HepG2 (cell line): ENCODE results near the gene PDK2. TPM values are rescaled to one million over a fixed set of nuclear protein-coding genes. Genes with fewer than 3 reads are reported as not detected.
A peak's percentile ranks its signal among the peaks of the same experiment; 100 is the strongest.

Source experiments
- FOSL2 ChIP-seq: sonication (generic); formaldehyde crosslinking; IDR thresholded peaks from 2 replicates; pipeline ENCODE4 v1.4.0; 2020; ENCODE audit warnings: missing genetic modification reagents
- GFI1 ChIP-seq: sonication (generic); formaldehyde crosslinking; IDR thresholded peaks from 2 replicates; pipeline ENCODE4 v1.5.0; 2020; ENCODE audit warnings: missing genetic modification reagents, mild to moderate bottlenecking, borderline replicate concordance
- LCORL ChIP-seq, 2 experiments: fragments of 450-650 bp in 1 of 2; sonication (generic) in 1 of 2; formaldehyde crosslinking in 1 of 2; IDR thresholded peaks; 2 replicates each; pipeline versions ENCODE4 v1.5.0 to v1.6.1; 2017 to 2020; ENCODE audit warnings: antibody characterized with exemption in 1 of 2, missing genetic modification reagents in 1 of 2
- LRRFIP1 ChIP-seq: sonication (generic); formaldehyde crosslinking; conservative IDR thresholded peaks from 2 replicates; pipeline ENCODE4 v1.4.0; 2020; ENCODE audit warnings: missing genetic modification reagents
- PAXIP1 ChIP-seq: sonication (generic); formaldehyde crosslinking; conservative IDR thresholded peaks from 2 replicates; pipeline ENCODE4 v1.4.0; 2020; ENCODE audit warnings: mild to moderate bottlenecking, missing genetic modification reagents, moderate library complexity
- ZBTB4 ChIP-seq: sonication (generic); formaldehyde crosslinking; IDR thresholded peaks from 2 replicates; pipeline ENCODE4 v1.4.0; 2020; ENCODE audit warnings: missing genetic modification reagents, mild to moderate bottlenecking, borderline replicate concordance
- ZMYM3 ChIP-seq: sonication (generic); formaldehyde crosslinking; IDR thresholded peaks from 2 replicates; pipeline ENCODE4 v1.5.1; 2020; ENCODE audit warnings: mild to moderate bottlenecking, missing genetic modification reagents
- ZNF12 ChIP-seq: sonication (generic); formaldehyde crosslinking; IDR thresholded peaks from 2 replicates; pipeline ENCODE4 v1.5.0; 2020; ENCODE audit warnings: missing genetic modification reagents
- ZNF205 ChIP-seq: IDR thresholded peaks from 2 replicates; pipeline ENCODE4 v1.6.1; 2018; ENCODE audit warnings: missing biosample characterization, missing genetic modification reagents
- ZNF609 ChIP-seq: sonication (generic); formaldehyde crosslinking; IDR thresholded peaks from 2 replicates; pipeline ENCODE4 v1.4.0; 2020; ENCODE audit warnings: mild to moderate bottlenecking, missing genetic modification reagents, borderline replicate concordance
- polyA plus RNA-seq, 8 experiments: library from polyadenylated mRNA; depleted of rRNA in 3 of 8; stranded (reverse) in 7 of 8; unstranded in 1 of 8; fragments of >200 nt; fragmentation: Illumina TruSeq in 4 of 8; extraction: Trizol in 4 of 8; gene quantifications; 2 replicates each; pipeline versions ENCODE4 v1.2.1 to v1.2.3, GENCODE V29; 2011 to 2016; ENCODE audit warnings: low read depth in 4 of 8, missing spikeins in 1 of 8, mixed read lengths in 1 of 8; ENCODE audit not compliant: insufficient read depth in 1 of 8
- total RNA-seq, 5 experiments: library from RNA; depleted of rRNA; stranded (reverse); fragments of >200 nt; fragmentation: Illumina TruSeq; extraction: Trizol; gene quantifications; 2 replicates each; pipeline ENCODE4 v1.2.3, GENCODE V29; 2016; ENCODE audit warnings: low read depth in 1 of 5

The PDK2 gene
- total and polyA plus RNA-seq, 2 of the 13 experiments (the other 11 are each of a cell fraction or from before 2014, with no cell fraction given), result 18.5 to 59.7 TPM

GRCh38 chr17:50148226-50149090 lies 53.3 kb downstream of the PDK2 start (continued):
- TF ChIP-seq PAXIP1 (CRISPR knock-in tag) (no peak), ZBTB4 (CRISPR knock-in tag) (no peak), ZNF12 (no peak), LRRFIP1 (CRISPR knock-in tag) (no peak), FOSL2 (CRISPR knock-in tag) (peak; percentile 79), ZNF205 (no peak), LCORL (IDR thresholded peaks at IDR 0.05) (no peak), LCORL (CRISPR knock-in tag; IDR thresholded peaks at IDR 0.05) (peak; percentile 77), ZNF609 (CRISPR knock-in tag) (no peak), ZMYM3 (CRISPR knock-in tag) (no peak), GFI1 (CRISPR knock-in tag) (peak; percentile 37; the same call in 1 of the 2 replicates)
